Measurements from ENCODE around the gene CYTH1.

Gene CYTH1

GRCh38 chr17:78767806-78768205, 14.3 kb downstream of the CYTH1 start:
- peaks cover 3% of the 10 kb centered on the region for H3K4me1 ChIP-seq (ENCODE audit: insufficient read depth, low read length)
- no peak overlapping the region for H3K27ac ChIP-seq (ENCODE audit: low read depth, low read length)
- H3K9me3 ChIP-seq (ENCODE audit: low read length): no peaks in the 10 kb centered on the region
- no peak overlapping the region for H3K9ac ChIP-seq (ENCODE audit: low read length)
- no peaks in the 10 kb centered on the region for H3K36me3 ChIP-seq (ENCODE audit: insufficient read depth, low read length)
- H3K4me3 ChIP-seq (ENCODE audit: low read depth in 1 of 2, low read length in 2 of 2): no peak overlapping the region
- H3K27me3 ChIP-seq (ENCODE audit: control insufficient read depth in 1 of 2, insufficient read depth in 2 of 2, low read length in 2 of 2): no peaks in the 10 kb centered on the region

GRCh38 chr17:78766743-78767294, 15.3 kb downstream of the CYTH1 start:
- Histone ChIP-seq H3K36me3 (ENCODE audit: insufficient read depth, low read length) (no peaks in the 10 kb centered on the region), H3K9me3 (ENCODE audit: low read length) (no peaks in the 10 kb centered on the region), H3K4me1 (ENCODE audit: insufficient read depth, low read length) (peaks cover 3% of the 10 kb centered on the region), H3K27me3 (ENCODE audit: control insufficient read depth in 1 of 2, insufficient read depth in 2 of 2, low read length in 2 of 2) (no peaks in the 10 kb centered on the region), H3K9ac (ENCODE audit: low read length) (no peak overlapping the region), H3K4me3 (ENCODE audit: low read depth in 1 of 2, low read length in 2 of 2) (no peak overlapping the region), H3K27ac (ENCODE audit: low read depth, low read length) (no peak overlapping the region)

- Histone ChIP-seq H3K9me3 (ENCODE audit: low read length) (no peaks in the 10 kb centered on the region), H3K27ac (ENCODE audit: low read depth, low read length) (no peak overlapping the region), H3K36me3 (ENCODE audit: insufficient read depth, low read length) (no peaks in the 10 kb centered on the region), H3K27me3 (ENCODE audit: control insufficient read depth in 1 of 2, insufficient read depth in 2 of 2, low read length in 2 of 2) (no peaks in the 10 kb centered on the region), H3K4me3 (ENCODE audit: low read depth in 1 of 2, low read length in 2 of 2) (no peak overlapping the region), H3K4me1 (ENCODE audit: insufficient read depth, low read length) (peaks cover 3% of the 10 kb centered on the region), H3K9ac (ENCODE audit: low read length) (no peak overlapping the region)
Measured at GRCh38 chr17:78766225-78766624, 15.8 kb downstream of the CYTH1 start.

GRCh38 chr17:78765821-78766220, 16.3 kb downstream of the CYTH1 start:
- no peak overlapping the region for H3K27ac ChIP-seq (ENCODE audit: low read depth, low read length)
- H3K27me3 ChIP-seq (ENCODE audit: control insufficient read depth in 1 of 2, insufficient read depth in 2 of 2, low read length in 2 of 2): no peaks in the 10 kb centered on the region
- no peak overlapping the region for H3K4me3 ChIP-seq (ENCODE audit: low read depth in 1 of 2, low read length in 2 of 2)
- H3K36me3 ChIP-seq (ENCODE audit: insufficient read depth, low read length): no peaks in the 10 kb centered on the region
- H3K9ac ChIP-seq (ENCODE audit: low read length): no peak overlapping the region
- no peaks in the 10 kb centered on the region for H3K9me3 ChIP-seq (ENCODE audit: low read length)
- peaks cover 3% of the 10 kb centered on the region for H3K4me1 ChIP-seq (ENCODE audit: insufficient read depth, low read length)

GRCh38 chr17:78764871-78765270, 17.2 kb downstream of the CYTH1 start:
- no peaks in the 10 kb centered on the region for H3K27me3 ChIP-seq (ENCODE audit: control insufficient read depth in 1 of 2, insufficient read depth in 2 of 2, low read length in 2 of 2)
- H3K4me1 ChIP-seq (ENCODE audit: insufficient read depth, low read length): peaks cover 5% of the 10 kb centered on the region
- H3K36me3 ChIP-seq (ENCODE audit: insufficient read depth, low read length): no peaks in the 10 kb centered on the region
- no peak overlapping the region for H3K27ac ChIP-seq (ENCODE audit: low read depth, low read length)
- no peak overlapping the region for H3K4me3 ChIP-seq (ENCODE audit: low read depth in 1 of 2, low read length in 2 of 2)
- no peaks in the 10 kb centered on the region for H3K9me3 ChIP-seq (ENCODE audit: low read length)
- H3K9ac ChIP-seq (ENCODE audit: low read length): no peak overlapping the region

- Histone ChIP-seq H3K27ac (ENCODE audit: low read depth, low read length) (no peak overlapping the region), H3K36me3 (ENCODE audit: insufficient read depth, low read length) (no peaks in the 10 kb centered on the region), H3K9ac (ENCODE audit: low read length) (no peak overlapping the region), H3K9me3 (ENCODE audit: low read length) (no peaks in the 10 kb centered on the region), H3K4me1 (ENCODE audit: insufficient read depth, low read length) (peaks cover 14% of the 10 kb centered on the region), H3K4me3 (ENCODE audit: low read depth in 1 of 2, low read length in 2 of 2) (no peak overlapping the region), H3K27me3 (ENCODE audit: control insufficient read depth in 1 of 2, insufficient read depth in 2 of 2, low read length in 2 of 2) (no peaks in the 10 kb centered on the region)
Measured at GRCh38 chr17:78763561-78763960, 18.5 kb downstream of the CYTH1 start.

GRCh38 chr17:78761789-78762406, 20.2 kb downstream of the CYTH1 start:
- Histone ChIP-seq H3K9ac (ENCODE audit: low read length) (no peak overlapping the region), H3K4me3 (ENCODE audit: low read depth in 1 of 2, low read length in 2 of 2) (no peak overlapping the region), H3K4me1 (ENCODE audit: insufficient read depth, low read length) (peaks cover 20% of the 10 kb centered on the region), H3K27me3 (ENCODE audit: control insufficient read depth in 1 of 2, insufficient read depth in 2 of 2, low read length in 2 of 2) (no peaks in the 10 kb centered on the region), H3K36me3 (ENCODE audit: insufficient read depth, low read length) (no peaks in the 10 kb centered on the region), H3K27ac (ENCODE audit: low read depth, low read length) (no peak overlapping the region), H3K9me3 (ENCODE audit: low read length) (no peaks in the 10 kb centered on the region)

GRCh38 chr17:78759969-78760352, 22.1 kb downstream of the CYTH1 start:
- H3K27me3 ChIP-seq (ENCODE audit: control insufficient read depth in 1 of 2, insufficient read depth in 2 of 2, low read length in 2 of 2): no peaks in the 10 kb centered on the region
- H3K9ac ChIP-seq (ENCODE audit: low read length): no peak overlapping the region
- H3K4me3 ChIP-seq (ENCODE audit: low read depth in 1 of 2, low read length in 2 of 2): no peak overlapping the region
- no peaks in the 10 kb centered on the region for H3K36me3 ChIP-seq (ENCODE audit: insufficient read depth, low read length)
- H3K27ac ChIP-seq (ENCODE audit: low read depth, low read length): no peak overlapping the region
- peaks cover 20% of the 10 kb centered on the region for H3K4me1 ChIP-seq (ENCODE audit: insufficient read depth, low read length)
- no peaks in the 10 kb centered on the region for H3K9me3 ChIP-seq (ENCODE audit: low read length)

- H3K36me3 ChIP-seq (ENCODE audit: insufficient read depth, low read length): no peaks in the 10 kb centered on the region
- H3K9me3 ChIP-seq (ENCODE audit: low read length): no peaks in the 10 kb centered on the region
- peaks cover 20% of the 10 kb centered on the region for H3K4me1 ChIP-seq (ENCODE audit: insufficient read depth, low read length)
- H3K27ac ChIP-seq (ENCODE audit: low read depth, low read length): no peak overlapping the region
- H3K9ac ChIP-seq (ENCODE audit: low read length): no peak overlapping the region
- no peaks in the 10 kb centered on the region for H3K27me3 ChIP-seq (ENCODE audit: control insufficient read depth in 1 of 2, insufficient read depth in 2 of 2, low read length in 2 of 2)
- H3K4me3 ChIP-seq (ENCODE audit: low read depth in 1 of 2, low read length in 2 of 2): no peak overlapping the region
Measured at GRCh38 chr17:78759203-78759968, 22.7 kb downstream of the CYTH1 start.

- Histone ChIP-seq H3K27me3 (ENCODE audit: control insufficient read depth in 1 of 2, insufficient read depth in 2 of 2, low read length in 2 of 2) (no peaks in the 10 kb centered on the region), H3K4me3 (ENCODE audit: low read depth in 1 of 2, low read length in 2 of 2) (no peak overlapping the region), H3K36me3 (ENCODE audit: insufficient read depth, low read length) (no peaks in the 10 kb centered on the region), H3K27ac (ENCODE audit: low read depth, low read length) (no peak overlapping the region), H3K9ac (ENCODE audit: low read length) (no peak overlapping the region), H3K9me3 (ENCODE audit: low read length) (no peaks in the 10 kb centered on the region), H3K4me1 (ENCODE audit: insufficient read depth, low read length) (peaks cover 6% of the 10 kb centered on the region)
Measured at GRCh38 chr17:78753316-78754250, 28.5 kb downstream of the CYTH1 start.

Measured in muscle layer of colon (tissue), 2 donors.